ENCODE data around the gene LYPLA2. TPM values are rescaled to one million over a fixed set of nuclear protein-coding genes. Genes with fewer than 3 reads are reported as not detected.
"Not testable (repeated sequence)": the region's sequence is repeated elsewhere in the genome, so short reads cannot be mapped to it uniquely, and the experiment has no call there.

Gene LYPLA2
- total and polyA plus RNA-seq, 12 donors, result 22.0 to 54.5 (median 27.0) TPM

- WGBS, 2 donors, result 0% methylated on average over 80 to 81 of the region's 82 CpGs
- peak; percentile 98 for DNase-seq
- peaks cover 0 to 53% (median 4%) of the 10 kb centered on the region in 9 donors for H3K36me3 ChIP-seq
- peak; percentile 94 to 97 (median 96) for ATAC-seq
- no peaks in the 10 kb centered on the region for H3K9me3 ChIP-seq
- intact Hi-C loops (cut with DNase I), result loop anchor here in 1 of 10 donors (10.0 kb wide), 1 partner anchor 64 kb away; the partner anchor contains the start of gene FUCA1
- peak within 1 kb of the TSS; percentile 72 to 98 (median 89) for H3K4me3 ChIP-seq
- H3K27ac ChIP-seq, result peak within 1 kb of the TSS; percentile 78 to 98 (median 94)
- H3K27me3 ChIP-seq, result no peaks in the 10 kb centered on the region
- peaks cover 11 to 26% (median 22%) of the 10 kb centered on the region in 9 donors for H3K4me1 ChIP-seq
- no peak for TF ChIP-seq CTCF (IDR thresholded peaks at IDR 0.05)
These were observed 9.7 kb downstream of the LYPLA2 start, which contains the start of gene GALE for GRCh38 chr1:23800400-23801337. Gene GALE (minus strand): TSS chr1:23800754. CDS start chr1:23799007, 1,747 bp downstream.

- DNase-seq, result no peak
- H3K27ac ChIP-seq, result peak overlapping the region; percentile 78 to 98 (median 94)
- peak in 1 of 9 donors; percentile 5 for TF ChIP-seq CTCF (IDR thresholded peaks at IDR 0.05)
- H3K4me1 ChIP-seq, result peaks cover 11 to 26% (median 22%) of the 10 kb centered on the region in 9 donors
- H3K27me3 ChIP-seq, result no peaks in the 10 kb centered on the region
- peak overlapping the region; percentile 45 to 98 (median 89) for H3K4me3 ChIP-seq
- intact Hi-C loops (cut with DNase I), result loop anchor here in 1 of 10 donors (10.0 kb wide), 1 partner anchor 63 kb away; the partner anchor contains the start of gene FUCA1
- H3K9me3 ChIP-seq, result no peaks in the 10 kb centered on the region
- H3K36me3 ChIP-seq, result peaks cover 0 to 54% (median 0%) of the 10 kb centered on the region in 9 donors
- ATAC-seq, result peak in 1 of 8 donors; percentile 1
- 21% methylated on average over 19 of the region's 19 CpGs for WGBS, 2 donors
These were observed 10.4 kb downstream of the LYPLA2 start for GRCh38 chr1:23801338-23801748.

GRCh38 chr1:23801876-23802275 lies 10.9 kb downstream of the LYPLA2 start:
- TF ChIP-seq CTCF (IDR thresholded peaks at IDR 0.05), result no peak
- WGBS, 2 donors, result 69 to 70% methylated on average over 10 of the region's 10 CpGs
- Histone ChIP-seq H3K27ac (peak overlapping the region in 2 of 10 donors; percentile 96 to 97), H3K36me3 (peaks cover 0 to 54% (median 0%) of the 10 kb centered on the region in 9 donors), H3K4me3 (peak overlapping the region in 1 of 10 donors; percentile 84), H3K27me3 (no peaks in the 10 kb centered on the region), H3K9me3 (no peaks in the 10 kb centered on the region), H3K4me1 (peaks cover 11 to 26% (median 22%) of the 10 kb centered on the region in 9 donors)
- ATAC-seq, result no peak
- no peak for DNase-seq
- intact Hi-C loops (cut with DNase I), result loop anchor here in 1 of 10 donors (10.0 kb wide), 1 partner anchor 63 kb away; the partner anchor contains the start of gene FUCA1

GRCh38 chr1:23802809-23803342 lies 11.9 kb downstream of the LYPLA2 start:
- intact Hi-C loops (cut with DNase I), result loop anchor here in 1 of 10 donors (10.0 kb wide), 1 partner anchor 62 kb away; the partner anchor contains the start of gene FUCA1
- not testable (repeated sequence) for H3K9me3 ChIP-seq, H3K27ac ChIP-seq, H3K4me3 ChIP-seq, H3K27me3 ChIP-seq, DNase-seq, ATAC-seq
- Histone ChIP-seq H3K36me3 (peaks cover 0 to 56% (median 0%) of the 10 kb centered on the region in 9 donors), H3K4me1 (peaks cover 11 to 29% (median 22%) of the 10 kb centered on the region in 9 donors)
- WGBS, 2 donors, result 94 to 99% methylated on average over 7 of the region's 7 CpGs
